ENCODE measurements around the gene PLAA. TPM values are rescaled to one million over a fixed set of nuclear protein-coding genes. Genes with fewer than 3 reads are reported as not detected.
"Not testable (repeated sequence)": the region's sequence is repeated elsewhere in the genome, so short reads cannot be mapped to it uniquely, and the experiment has no call there.

The PLAA gene
- total RNA-seq, 1 donor from 2014 or later: 31.9 TPM

DNA sequence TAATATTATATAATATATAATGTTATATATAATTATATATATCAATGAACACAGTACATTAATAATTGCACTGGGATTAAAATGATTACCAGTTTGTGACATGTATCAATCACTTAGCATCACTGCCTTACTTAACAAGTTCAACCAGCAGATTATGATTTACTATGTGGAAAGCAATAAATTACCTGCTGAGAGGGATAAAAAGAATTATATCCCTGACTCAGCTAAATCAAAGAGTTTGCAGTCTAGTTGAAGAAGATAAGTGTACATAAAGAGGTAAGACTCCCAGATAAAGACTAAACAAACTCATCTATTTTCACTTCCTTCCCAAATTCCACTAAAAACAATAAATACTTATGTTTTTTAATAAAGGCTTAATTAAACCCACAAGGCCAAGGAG is 11.2 kb downstream of the PLAA start:
- no peak for DNase-seq (ENCODE audit: low read depth in 2 of 2)

DNA sequence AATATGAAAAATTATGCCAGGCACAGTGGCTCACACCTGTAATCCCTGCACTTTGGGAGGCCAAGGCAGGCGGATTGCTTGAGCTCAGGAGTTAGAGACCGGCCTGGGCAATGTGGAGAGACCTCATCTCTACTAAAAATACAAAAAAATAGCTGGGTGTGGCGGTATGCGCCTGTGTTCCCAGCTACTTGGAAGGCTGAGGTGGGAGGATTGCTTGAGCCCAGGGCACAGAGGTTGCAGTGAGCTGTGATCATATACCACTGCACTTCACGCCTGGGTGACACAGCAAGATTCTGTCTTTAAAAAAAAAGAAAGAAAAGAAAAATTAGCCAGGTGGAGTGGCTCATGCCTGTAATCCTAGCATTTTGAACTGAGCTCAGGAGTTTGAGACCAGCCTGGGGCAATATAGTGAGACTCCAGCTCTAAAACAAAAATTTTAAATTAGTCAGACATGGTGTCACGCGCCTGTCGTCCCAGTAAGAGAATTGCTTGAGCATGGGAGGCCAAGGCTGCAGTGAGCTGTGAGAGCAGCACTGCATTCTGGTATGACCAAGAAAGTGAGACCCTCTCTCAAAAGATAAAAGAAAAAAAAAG is 18.0 kb downstream of the PLAA start:
- DNase-seq (ENCODE audit: low read depth in 2 of 2): no peak

DNA sequence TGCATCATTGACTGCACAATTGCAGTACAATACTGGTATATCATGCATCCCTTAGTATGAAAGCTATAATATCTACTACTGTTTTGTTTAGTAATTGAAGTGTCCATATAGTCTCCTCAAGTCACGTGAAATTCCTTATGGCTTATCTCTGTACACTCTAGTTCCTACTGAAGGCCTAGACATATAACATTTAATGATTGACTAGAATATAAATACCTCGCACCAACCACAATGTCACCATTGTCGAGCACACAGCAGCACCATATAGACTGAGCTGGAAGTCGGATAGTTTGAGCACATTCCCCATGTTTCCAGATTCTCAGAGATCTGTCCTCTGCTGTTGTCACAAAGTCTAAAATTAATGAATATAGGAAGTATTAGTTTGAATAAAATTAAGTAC is 21.4 kb downstream of the PLAA start:
- no peak for DNase-seq (ENCODE audit: low read depth in 2 of 2)

DNA sequence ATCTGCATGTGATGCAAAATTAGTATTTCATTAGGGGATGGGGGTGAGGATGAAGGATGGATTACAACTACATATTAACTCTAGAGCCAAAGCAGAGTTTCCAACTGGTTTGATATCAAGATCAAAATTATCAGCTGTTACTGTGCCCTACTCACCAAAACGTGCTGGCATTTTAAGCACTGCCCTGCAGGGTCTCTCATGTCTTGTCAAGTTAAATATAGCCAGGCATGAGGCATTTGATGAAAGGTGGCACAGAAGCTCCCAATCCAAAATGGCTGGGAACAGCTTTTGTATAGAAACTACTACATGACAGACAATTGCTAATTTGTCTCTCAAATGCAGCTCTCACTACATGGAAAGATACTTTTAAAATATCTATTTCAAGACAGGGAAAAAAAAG is 27.3 kb downstream of the PLAA start:
- no peak for DNase-seq (ENCODE audit: low read depth in 2 of 2)

DNA sequence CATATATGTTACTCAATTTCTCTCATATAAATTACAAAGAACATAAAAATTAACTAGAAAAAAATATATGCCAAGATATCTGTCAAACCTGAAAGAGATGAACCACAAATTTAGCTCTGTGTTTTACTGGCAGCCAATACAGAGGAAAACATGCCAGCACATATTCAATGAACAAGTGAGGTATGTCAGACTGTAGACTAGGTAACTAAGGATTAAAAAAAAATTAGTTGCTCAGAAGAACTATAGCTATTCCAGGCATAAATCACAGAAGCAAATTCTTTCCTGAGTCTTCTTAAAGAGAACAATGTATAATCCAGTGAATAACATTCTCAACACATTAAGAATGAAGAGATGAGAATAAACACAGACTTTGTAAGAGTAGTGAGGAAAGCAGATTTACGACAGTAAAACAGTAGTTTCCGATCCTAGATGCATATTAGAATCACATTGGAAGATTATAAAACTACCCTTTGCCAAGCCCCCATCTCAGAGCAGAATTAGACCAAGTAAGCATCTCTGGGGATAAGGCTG is 33.8 kb downstream of the PLAA start:
- no peak for DNase-seq (ENCODE audit: low read depth in 2 of 2)

DNA sequence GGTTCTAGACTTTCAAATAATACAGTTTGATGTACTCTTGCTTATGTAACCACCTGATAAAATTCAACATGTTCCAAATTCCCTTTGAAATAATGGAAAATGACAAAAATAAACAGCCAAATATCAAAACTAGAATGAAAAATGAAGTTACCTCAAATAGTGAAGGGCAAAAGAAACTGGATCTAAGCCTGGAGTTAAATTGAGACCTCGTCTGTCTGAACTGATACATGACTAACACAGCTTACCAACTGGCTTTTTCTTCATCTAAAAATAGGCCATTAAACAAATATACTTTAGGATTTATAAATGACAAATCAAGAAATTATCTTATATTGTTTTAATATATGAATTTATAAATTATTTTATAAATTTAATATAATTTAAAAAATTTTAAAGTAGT is 42.4 kb downstream of the PLAA start:
- DNase-seq (ENCODE audit: low read depth in 2 of 2): no peak

DNA sequence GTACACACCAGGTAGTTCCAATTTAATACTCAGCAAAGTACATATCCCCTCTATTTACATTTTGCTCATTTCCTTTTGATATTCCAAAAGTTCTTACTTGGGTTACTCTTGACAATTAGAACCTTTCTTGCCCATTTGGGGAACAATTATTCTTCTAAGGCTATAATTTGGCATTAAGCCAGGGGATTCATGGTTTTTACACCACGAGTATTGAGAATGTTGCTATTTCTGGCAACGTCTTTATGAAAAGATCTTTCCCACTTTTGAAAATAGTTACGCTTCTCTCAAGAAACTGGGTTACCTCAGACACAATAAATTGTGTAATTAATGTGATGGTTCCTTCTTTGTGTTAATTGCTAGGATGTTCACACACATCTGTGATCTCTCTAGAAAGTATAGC is 43.0 kb downstream of the PLAA start:
- no peak for DNase-seq (ENCODE audit: low read depth in 2 of 2)

DNA sequence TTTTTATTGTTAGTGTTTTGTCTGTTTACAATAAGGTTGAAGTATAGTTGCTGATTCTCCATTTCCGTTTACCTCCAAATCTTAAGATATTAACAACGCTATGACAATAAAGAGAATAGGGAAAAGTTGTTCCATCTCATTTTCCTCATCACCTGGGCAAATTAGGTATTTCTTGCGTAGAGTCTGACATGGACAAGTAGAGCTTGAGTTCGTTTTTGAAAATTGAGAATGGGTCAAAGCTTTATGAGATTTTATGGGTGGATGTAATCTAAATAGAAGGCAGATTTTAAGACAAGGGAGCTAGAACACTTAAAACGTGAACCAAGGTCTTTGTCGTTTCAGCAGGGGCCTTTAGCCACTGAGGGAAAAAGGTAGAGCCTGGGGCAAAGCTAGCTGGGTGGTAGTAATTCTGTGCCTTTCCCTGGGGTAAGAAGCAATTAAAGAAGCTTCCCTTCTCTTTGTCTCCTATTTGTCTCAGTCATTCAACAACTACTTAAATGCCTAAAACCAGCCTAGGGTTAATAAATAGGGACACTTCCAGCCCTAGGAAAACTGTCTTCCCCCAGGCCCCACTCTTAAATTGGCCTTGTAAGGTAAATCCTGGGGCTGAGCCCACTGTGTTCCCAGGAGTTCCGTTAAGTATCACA is 53.9 kb downstream of the PLAA start:
- DNase-seq (ENCODE audit: low read depth in 2 of 2): no peak

DNA sequence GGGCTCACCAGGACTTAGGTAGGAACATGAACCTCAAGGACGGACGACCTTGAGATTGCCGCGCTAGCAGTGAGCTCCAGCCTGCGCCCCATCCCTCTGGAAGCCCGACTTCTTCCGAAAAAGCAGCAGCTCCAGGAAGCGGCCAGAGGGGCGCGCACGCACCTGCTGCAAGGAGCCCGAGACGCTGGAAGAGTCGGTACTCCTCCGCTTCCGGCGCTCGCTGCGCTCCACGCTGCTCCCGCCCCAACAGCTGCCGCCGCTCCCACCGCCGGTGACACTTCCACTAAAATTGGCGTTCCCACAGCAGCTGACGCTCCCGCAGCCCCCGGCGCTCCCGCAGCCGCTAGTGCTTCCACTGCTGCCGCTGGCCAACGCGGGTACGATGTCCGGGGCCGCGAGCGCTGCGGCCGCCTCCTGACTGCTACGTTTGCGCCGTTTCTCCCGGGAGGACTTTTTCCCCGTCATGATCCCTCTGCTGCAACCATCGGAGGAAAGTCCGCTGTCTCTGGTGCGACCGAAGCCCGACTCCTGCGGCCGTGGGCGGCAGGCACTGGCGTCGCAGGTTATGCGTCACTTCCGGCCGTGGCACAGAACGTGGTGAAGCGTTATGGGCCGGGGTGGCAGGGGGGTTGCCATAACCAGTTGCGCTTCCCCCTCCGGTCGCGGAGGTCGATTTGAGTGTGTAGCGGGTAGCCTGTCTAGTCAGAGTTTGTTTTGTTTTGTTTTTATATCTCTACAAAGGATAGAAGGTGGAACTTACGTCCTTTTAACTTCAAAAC is 54.6 kb downstream of the PLAA start, which contains the start of gene CAAP1:
CAAP1 (minus strand) TSS at position 552 of the 779 bp plus-strand sequence; CDS start at position 465, 87 bp downstream.
- DNase-seq (ENCODE audit: low read depth in 2 of 2): peak; percentile 95 to 97

DNA sequence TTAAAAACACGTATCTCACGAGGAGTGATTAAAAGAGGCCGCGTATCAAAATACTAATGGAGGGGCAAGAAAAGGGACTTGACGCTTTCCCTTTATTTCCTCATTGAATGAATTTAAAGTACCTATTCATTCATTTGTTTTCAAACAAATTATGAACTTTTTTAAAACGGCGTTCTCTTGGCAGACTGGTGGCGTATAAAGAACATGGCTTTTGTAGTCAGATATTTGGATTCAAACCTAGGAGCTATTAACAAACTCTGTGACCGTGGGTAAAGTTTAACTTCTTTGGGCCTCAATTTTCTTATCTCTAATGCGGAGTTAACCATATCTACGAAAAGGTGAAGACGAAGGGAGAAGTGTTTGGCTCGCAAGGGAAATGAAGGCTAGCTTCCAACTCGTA is 55.3 kb downstream of the PLAA start:
- DNase-seq (ENCODE audit: low read depth in 2 of 2): peak; percentile 4 to 23

DNA sequence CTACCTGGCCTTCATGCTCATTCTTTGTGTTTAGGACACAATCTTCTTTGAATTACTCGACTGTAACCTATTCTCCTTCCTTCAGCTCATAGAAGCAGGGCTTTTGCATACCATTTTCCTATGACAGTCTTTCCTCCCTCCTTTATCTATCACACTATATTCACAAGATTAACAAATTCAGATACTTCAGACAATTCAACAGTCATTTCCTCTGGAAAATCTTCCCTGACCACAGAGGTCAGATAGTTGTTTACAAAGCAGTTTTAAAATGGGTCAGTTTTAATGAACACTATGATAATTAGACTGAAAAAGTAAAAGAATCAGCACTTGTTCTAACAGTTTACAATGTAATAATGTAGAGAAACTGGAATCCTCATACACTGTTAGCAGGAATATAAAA is 58.8 kb downstream of the PLAA start:
- DNase-seq (ENCODE audit: low read depth in 2 of 2): peak in 1 of 2 donors; percentile 32

DNA sequence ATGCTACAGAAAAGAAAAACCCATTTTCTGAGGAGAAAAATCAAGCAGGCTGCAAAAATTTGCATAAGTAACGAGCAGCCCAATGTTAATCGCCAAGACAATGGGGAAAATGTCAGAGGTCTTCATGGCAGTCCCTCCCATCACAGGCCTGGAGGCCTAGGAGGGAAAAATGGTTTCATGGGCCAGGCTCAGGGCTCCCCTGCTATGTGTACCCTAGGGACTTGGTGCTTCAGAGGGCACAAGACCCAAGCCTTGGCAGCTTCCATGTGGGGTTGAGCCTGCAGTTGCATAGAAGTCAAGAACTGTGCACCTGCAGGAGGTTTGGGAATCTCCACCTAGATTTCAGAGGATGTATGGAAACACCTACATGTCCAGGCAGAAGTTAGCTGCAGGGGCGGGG is 64.9 kb downstream of the PLAA start:
- no peak for DNase-seq (ENCODE audit: low read depth in 2 of 2)

DNA sequence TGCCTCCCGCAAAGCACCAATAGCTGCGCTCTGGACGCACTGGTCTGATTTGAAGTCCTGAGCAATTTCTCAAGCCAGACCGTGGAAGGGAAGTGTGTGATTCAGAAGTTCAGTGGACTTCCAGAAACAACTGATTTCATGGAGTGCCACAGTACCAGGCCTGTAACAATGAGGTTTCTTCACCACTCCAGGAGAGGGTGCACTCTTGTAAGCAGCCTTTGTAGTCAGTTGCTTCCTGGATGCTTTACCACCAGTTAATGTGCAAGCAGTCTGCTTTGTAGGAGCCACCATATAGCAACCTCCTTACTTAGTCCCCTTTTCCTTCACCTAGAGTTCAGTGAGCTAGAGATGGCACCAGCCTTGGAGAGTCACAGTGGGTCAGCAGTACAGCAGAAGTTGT is 66.8 kb downstream of the PLAA start:
- DNase-seq (ENCODE audit: low read depth in 2 of 2): no peak

DNA sequence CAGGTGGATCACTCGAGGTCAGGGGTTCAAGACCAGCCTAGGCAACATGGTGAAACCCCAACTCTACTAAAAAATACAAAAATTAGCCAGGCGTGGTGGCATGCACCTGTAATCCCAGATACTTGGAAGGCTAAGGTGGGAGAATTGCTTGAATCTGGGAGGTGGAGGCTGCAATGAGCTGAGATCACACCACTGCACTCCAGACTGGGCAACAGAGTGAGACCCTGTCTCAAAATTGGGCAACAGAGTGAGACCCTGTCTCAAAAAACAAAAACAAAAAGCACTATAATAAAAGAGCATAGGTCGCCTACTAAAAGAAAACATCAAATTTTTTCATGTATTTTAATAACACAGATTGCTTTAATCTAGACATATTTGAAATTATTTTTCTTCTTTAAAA is 71.9 kb downstream of the PLAA start:
- not testable (repeated sequence) for DNase-seq (ENCODE audit: low read depth in 2 of 2)

DNA sequence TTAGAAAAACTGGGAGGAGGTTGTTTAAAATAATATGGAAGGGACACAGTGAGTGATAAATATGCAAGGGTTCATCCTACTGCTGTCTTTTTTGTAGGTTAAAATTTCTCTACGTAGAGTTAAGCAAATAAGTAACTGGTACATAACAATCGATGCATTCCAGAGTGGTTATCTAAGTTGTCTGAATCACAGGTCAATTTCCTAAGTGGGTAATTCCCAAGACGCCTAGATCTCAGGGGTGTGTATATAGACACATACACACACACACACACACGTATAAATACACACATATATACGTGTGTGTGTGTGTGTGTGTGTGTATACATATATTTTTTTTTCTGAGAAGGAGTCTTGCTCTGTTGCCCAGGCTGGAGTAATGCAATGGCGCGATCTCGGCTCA is 76.8 kb downstream of the PLAA start:
- peak in 1 of 2 donors; percentile 57 for DNase-seq (ENCODE audit: low read depth in 2 of 2)

DNA sequence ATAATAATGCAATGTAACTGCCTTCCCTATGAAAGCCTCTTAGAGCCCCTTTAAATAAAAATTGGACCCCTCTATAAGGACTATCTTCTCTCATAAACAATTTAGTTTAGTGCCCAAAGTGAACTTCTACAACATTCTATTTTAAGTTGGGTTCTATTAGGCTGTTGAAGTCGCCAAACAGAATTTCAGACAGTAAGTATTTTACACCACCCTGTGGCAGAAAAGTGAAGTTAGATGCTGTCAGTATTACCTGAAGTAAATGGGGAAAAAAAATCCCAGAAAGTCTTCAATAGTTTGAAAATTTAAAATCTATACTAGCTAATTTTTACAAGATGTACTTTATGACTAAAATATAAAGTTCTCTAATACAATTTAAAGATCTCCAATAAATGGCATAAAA is 84.0 kb downstream of the PLAA start:
- DNase-seq (ENCODE audit: low read depth in 2 of 2): peak; percentile 10 to 34

DNA sequence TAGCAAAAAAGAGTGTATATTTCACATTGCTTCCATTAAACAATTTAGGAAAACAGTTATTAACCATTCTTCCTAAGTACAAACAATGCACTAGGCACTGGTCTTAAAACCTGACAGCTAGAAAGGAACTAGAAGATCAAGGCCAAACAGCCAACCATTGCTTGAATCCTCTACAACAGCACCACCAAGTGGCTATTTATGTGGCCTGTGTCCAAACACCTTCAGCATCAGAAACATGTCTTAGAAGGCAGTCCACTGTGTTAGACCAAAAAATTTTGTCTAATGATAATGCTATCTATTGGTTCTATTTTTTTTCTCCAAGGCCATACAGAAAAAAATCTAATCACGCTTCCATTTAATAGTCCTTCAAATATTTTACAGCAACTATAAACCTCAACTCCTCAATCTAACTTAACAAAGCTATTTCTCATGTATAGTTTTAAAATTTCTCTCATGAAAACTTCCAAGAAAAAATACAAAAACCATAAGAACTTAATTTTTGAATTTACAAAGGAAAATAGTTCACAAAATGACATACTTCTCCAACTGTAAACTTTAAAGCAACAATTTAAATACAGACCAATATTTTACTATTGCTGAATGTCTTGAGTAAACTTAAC is 90.5 kb downstream of the PLAA start:
- peak; percentile 47 to 49 for DNase-seq (ENCODE audit: low read depth in 2 of 2)

Other genes with a start within 250 kb of the PLAA start
- gene CAAP1, start 54.4 kb downstream of the PLAA start, total RNA-seq: 10.5 and 15.3 TPM in 2 replicates
- 4.4 and 4.8 TPM in 2 replicates for gene IFT74, start 9.2 kb upstream of the PLAA start, total RNA-seq
- gene LRRC19, start 58.4 kb upstream of the PLAA start, total RNA-seq: not detected in 2 replicates
- 56.9 and 108 TPM in 2 replicates for gene TEK, start 162.0 kb upstream of the PLAA start, total RNA-seq

Data from lung microvascular endothelial cell (primary cell).